LNCAP (cell line): ENCODE measurements around the gene USP48.

Experiments
- TF ChIP-seq, protein P1 (sequence below): fragments of 450-650 bp; IDR thresholded peaks from 2 replicates; pipeline ENCODE4 v1.5.1; 2017; ENCODE audit warnings: mild to moderate bottlenecking

USP48 gene

DNA sequence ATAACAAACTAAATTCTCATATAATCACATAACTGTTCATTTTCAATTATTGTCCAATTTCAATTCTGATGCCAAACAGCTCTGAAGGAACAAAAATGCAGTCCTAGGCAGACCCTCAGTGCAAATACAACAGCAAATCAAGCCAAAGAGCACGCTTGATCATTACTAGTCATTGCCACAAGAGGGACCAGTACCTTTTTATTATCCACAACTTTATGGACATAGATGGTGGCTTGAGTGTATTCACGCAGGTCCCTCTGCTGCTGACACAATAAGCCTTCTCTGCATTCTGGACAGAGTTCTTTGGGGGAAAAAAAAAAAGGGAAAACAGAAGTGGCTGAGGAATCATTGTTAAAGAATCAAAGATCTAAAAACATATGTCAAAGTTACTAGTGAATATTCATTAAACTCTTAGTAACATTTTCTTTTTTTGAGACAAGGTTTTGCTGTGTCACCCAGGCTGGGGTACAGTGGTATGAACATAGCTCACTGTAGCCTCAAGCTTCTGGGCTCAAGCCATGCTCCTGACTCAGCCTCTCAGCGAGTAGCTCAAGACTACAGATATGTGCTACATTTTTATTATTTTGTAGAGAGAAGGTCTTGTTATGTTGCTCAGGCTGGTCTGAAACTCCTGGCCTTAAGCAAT, 79.5 kb downstream of the USP48 start:
- TF ChIP-seq, protein P1, sequence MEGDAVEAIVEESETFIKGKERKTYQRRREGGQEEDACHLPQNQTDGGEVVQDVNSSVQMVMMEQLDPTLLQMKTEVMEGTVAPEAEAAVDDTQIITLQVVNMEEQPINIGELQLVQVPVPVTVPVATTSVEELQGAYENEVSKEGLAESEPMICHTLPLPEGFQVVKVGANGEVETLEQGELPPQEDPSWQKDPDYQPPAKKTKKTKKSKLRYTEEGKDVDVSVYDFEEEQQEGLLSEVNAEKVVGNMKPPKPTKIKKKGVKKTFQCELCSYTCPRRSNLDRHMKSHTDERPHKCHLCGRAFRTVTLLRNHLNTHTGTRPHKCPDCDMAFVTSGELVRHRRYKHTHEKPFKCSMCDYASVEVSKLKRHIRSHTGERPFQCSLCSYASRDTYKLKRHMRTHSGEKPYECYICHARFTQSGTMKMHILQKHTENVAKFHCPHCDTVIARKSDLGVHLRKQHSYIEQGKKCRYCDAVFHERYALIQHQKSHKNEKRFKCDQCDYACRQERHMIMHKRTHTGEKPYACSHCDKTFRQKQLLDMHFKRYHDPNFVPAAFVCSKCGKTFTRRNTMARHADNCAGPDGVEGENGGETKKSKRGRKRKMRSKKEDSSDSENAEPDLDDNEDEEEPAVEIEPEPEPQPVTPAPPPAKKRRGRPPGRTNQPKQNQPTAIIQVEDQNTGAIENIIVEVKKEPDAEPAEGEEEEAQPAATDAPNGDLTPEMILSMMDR: peak; percentile 20; the same call in 1 of the 2 replicates

DNA sequence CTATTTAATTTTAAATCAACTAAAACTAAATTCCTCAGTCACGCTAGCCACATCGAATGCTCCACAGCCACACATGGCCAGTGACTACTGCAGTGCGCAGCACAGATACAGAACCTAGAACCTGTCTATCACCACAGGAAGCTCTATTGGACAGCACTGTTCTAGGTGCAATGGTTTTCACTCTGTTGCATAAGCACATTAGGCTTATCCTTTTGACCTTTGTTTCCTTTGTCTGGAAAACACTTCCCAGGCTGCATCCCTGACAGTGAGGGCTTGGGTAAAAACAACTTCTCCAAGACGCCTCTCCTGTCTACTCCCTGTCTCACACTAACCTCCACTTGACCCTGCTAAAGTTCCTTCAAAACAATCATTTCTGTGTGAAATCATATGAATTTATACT, 80.2 kb downstream of the USP48 start:
- TF ChIP-seq, protein P1: no peak

DNA sequence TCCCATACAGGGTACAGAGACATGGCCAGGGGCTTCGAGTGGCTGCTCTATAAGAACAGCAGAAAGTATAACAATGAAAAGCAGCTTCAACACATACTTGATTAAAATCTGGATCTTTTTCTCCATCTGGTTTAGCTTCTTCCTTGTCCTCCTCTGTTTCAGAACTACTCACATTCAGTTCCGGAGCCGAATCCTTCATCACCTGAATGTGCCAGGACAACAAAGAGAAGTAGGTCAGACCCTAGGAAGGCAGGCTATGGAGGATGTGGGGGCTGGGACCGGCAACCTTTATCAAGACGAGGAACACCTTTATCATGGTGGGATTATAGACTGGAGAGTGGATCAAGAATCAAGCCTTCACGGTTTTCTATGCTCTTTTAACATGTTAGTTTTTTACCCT, 81.5 kb downstream of the USP48 start:
- TF ChIP-seq, protein P1: no peak

DNA sequence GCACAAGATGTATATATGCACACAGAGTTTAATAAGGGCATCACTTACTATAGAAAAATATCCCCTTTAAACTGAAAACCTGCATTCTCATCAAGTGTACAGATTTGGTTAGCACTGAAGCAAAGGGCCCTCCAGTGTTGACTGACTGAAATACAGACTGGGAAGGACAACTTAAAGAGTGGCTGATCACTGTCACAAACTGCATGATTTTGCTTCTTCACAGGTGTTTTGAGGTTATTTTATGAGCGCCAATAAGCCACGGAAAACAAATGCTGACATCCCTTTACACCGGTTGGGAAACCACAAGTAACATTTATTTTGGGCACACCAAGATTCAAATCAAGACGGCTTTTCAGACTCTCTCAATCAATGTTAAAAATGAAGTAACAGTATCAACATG, 82.9 kb downstream of the USP48 start:
- TF ChIP-seq, protein P1: no peak

DNA sequence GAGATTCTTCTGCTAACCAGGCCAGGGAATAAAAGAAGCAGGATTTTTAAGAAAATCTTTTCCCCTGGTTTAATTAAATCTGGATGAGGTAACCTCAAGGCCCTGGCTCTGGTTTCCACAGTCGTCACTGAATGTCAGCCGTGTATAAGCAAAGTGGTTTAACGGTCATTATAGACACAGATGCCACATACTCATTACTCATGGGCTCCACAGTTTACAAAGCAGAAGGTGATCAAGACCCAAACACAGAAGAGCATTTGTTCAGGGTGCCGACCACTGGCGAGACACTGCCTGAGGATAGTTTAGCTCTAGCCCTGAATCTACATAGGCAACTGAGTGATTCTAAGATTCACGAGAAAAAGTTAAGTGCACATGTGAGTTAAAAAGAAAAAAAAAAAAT, 86.0 kb downstream of the USP48 start:
- TF ChIP-seq, protein P1: no peak

DNA sequence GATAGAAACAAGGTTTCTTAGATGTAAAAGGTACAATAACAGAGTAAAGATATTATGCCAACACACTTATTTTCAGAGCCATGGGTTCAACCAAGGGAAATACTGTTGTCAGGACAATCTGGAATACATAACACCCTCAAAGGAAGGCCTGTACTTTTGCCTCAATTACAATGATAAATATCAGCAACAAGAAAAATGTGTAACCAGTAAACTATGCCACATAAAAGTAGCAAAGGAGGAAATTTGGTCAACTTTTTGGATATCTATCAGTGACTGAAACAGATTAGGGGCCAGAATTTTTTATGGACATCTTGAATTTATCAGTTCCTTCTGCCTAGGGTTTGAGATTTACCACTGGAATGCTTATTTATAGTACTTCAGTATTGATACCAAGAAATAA, 89.2 kb downstream of the USP48 start:
- TF ChIP-seq, protein P1: no peak

DNA sequence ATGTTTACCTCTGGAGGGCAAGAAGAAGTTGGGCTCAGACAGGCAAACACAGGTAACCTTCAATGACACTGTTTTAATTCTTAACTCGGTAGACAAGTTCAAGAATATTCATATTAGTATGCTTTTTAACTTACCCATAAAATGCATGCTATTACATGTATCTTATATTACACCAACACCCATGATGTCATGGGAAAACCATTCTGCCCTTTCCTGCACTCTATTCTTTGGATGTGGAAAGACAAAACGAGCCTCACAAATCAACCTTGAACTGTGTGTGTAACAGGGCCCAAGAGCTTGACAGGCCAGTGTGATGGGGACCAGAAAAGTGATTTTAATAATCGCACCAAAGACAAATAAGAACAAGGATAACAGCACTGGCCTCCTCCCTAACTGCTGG, 91.2 kb downstream of the USP48 start:
- TF ChIP-seq, protein P1: no peak
